Right cardiac atrium (tissue), 5 donors: ENCODE data around the gene MYZAP. TPM values are rescaled to one million over a fixed set of nuclear protein-coding genes. Genes with fewer than 3 reads are reported as not detected.
A peak's percentile ranks its signal among the peaks of the same experiment; 100 is the strongest.
"Not testable (repeated sequence)": the region's sequence is repeated elsewhere in the genome, so short reads cannot be mapped to it uniquely, and the experiment has no call there.

Experiments
- ATAC-seq, 2 donors: fragments of 200-7000 bp; cut with Tn5 transposase; one replicate each; pipeline versions ENCODE4 v1.8.0 to v1.9.1; 2020; ENCODE audit warnings: moderate library complexity in 2 of 2, mild to moderate bottlenecking in 1 of 2
- DNase-seq, 3 donors: peaks; one replicate each; pipeline ENCODE4 v3.0.0-alpha.2; 2020
- H3K27ac ChIP-seq: one replicate; pipeline ENCODE4 v1.5.1; 2013; ENCODE audit warnings: mild to moderate bottlenecking, low read length, control low read depth, moderate library complexity
- H3K27me3 ChIP-seq: one replicate; pipeline ENCODE4 v1.6.1; 2013; ENCODE audit not compliant: control insufficient read depth, insufficient read depth
- H3K4me1 ChIP-seq: one replicate; pipeline ENCODE4 v1.6.1; 2013; ENCODE audit warnings: low read length; ENCODE audit not compliant: control insufficient read depth, insufficient read depth
- H3K4me3 ChIP-seq: one replicate; pipeline ENCODE4 v1.5.1; 2013; ENCODE audit warnings: low read length, control low read depth
- H3K9me3 ChIP-seq: one replicate; pipeline ENCODE4 v1.6.1; 2013; ENCODE audit warnings: low read length; ENCODE audit not compliant: control insufficient read depth
- WGBS: extraction: QIAGEN DNeasy Blood & Tissue Kit; methylation state at CpG from one replicate; pipeline ENCODE4 v1.1.7; 2013; 5-methylcytosine and 5-hydroxymethylcytosine counted together
- intact Hi-C, 4 donors: fragments of 100-400 bp; cut with DNase I; formaldehyde crosslinking; loops; one replicate each; pipeline versions ENCODE4 v1.11.0 to v1.14.0; 2022 to 2023
- polyA plus RNA-seq: library from polyadenylated mRNA; stranded (reverse); fragments of 200-250 nt; gene quantifications from one replicate; pipeline ENCODE4 v1.2.3, GENCODE V29; 2013
- total RNA-seq, 4 donors: library from RNA; stranded (reverse); fragmentation: NEBNext Ultra II Directional; extraction: Animal tissue kit (Norgen Biotek cat#: 25700); gene quantifications; one replicate each; pipeline ENCODE4 v1.2.1, GENCODE V29; 2021
- donor health status: healthy with polysubstance abuse.
- donor health status: DM: no; HTN: yes; CAD: no.
- donor health status: DM: no; HTN: no; CAD: no.
- donor health status: DM: no; HTN: yes; CAD: no; lungs with severe emphysema.
- donor health status: DM: yes; HTN: yes; CAD: no.

The MYZAP gene
- total and polyA plus RNA-seq, 5 donors, result 557 to 764 (median 620) TPM

DNA sequence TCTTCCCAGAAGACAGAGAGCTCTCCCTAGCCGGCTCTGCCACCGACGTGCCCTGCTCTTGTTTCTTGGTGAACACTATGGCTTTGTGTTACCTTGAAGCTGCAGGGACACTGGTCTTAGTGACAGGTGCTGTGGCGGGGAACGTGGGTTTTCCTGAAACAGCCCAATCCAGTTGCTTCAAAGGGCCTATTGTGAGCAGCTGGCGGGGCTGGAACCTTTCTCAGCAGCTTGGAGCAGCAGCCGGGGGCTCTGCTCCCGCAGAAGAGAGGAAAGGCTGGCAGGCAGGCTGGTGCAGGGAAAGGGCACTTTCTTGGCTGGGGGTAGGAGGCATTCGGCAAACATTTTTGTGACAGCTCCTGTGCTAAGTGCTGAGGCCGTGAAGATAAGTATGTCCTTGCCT, 12.8 kb downstream of the MYZAP start:
- H3K9me3 ChIP-seq, result no peaks in the 10 kb centered on the region
- H3K4me1 ChIP-seq, result peaks cover 11% of the 10 kb centered on the region
- H3K4me3 ChIP-seq, result no peak overlapping the region
- peak overlapping the region; percentile 93 for H3K27ac ChIP-seq
- DNase-seq (peak; percentile 44 to 70 (median 66)), ATAC-seq (peak; percentile 53 to 56)
- intact Hi-C loops, result no loop called here
- WGBS, result 75% methylated on average over 10 of the region's 10 CpGs
- no peaks in the 10 kb centered on the region for H3K27me3 ChIP-seq

GRCh38 chr15:57605491-57605890, 13.8 kb downstream of the MYZAP start:
- ATAC-seq (no peak), DNase-seq (no peak)
- H3K4me3 ChIP-seq, result no peak overlapping the region
- H3K9me3 ChIP-seq, result no peaks in the 10 kb centered on the region
- WGBS, result 65% methylated on average over 1 of the region's 1 CpG
- H3K4me1 ChIP-seq, result peaks cover 11% of the 10 kb centered on the region
- peak overlapping the region; percentile 67 for H3K27ac ChIP-seq
- intact Hi-C loops, result no loop called here
- no peaks in the 10 kb centered on the region for H3K27me3 ChIP-seq

- H3K4me1 ChIP-seq, result peaks cover 11% of the 10 kb centered on the region
Observed at GRCh38 chr15:57606048-57606447, 14.3 kb downstream of the MYZAP start.

DNA sequence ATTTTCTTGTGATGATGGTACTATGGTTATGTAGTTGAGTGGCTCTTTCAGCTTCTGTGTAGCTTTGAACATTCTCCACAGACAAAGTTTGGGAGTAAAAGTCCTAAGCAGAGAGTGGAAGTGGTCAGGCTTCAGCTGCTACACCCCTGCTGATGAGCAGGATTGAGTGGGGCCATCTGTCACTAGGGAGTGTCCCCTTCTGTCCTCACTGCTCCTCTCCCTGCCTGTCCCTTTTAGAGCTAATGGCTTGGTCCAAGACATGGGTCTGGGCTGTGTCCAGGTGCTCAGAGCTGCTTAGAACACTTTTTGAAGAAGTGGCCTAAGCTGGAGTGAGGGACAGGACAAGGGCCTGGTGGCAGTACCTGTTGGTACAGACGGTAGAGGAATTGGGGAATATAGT, 15.1 kb downstream of the MYZAP start:
- WGBS, result 61% methylated on average over 1 of the region's 1 CpG
- intact Hi-C loops, result no loop called here
- peak overlapping the region; percentile 85 for H3K27ac ChIP-seq
- H3K9me3 ChIP-seq, result no peaks in the 10 kb centered on the region
- H3K4me3 ChIP-seq, result no peak overlapping the region
- H3K4me1 ChIP-seq, result peaks cover 11% of the 10 kb centered on the region
- ATAC-seq, result no peak
- no peaks in the 10 kb centered on the region for H3K27me3 ChIP-seq
- no peak for DNase-seq

More at GRCh38 chr15:57606048-57606447, 14.3 kb downstream of the MYZAP start:
- no peak overlapping the region for H3K4me3 ChIP-seq
- ATAC-seq (no peak), DNase-seq (no peak)
- no peaks in the 10 kb centered on the region for H3K27me3 ChIP-seq
- intact Hi-C loops, result no loop called here
- H3K9me3 ChIP-seq, result no peaks in the 10 kb centered on the region
- peak overlapping the region; percentile 68 for H3K27ac ChIP-seq
- WGBS, result 78% methylated on average over 2 of the region's 2 CpGs

GRCh38 chr15:57607570-57608000, 15.9 kb downstream of the MYZAP start:
- DNase-seq (peak in 2 of 3 donors; percentile 55 to 61), ATAC-seq (peak; percentile 35 to 74)
- WGBS, result 62% methylated on average over 3 of the region's 3 CpGs
- Histone ChIP-seq H3K9me3 (no peaks in the 10 kb centered on the region), H3K4me3 (no peak overlapping the region), H3K27ac (peak overlapping the region; percentile 85), H3K27me3 (no peaks in the 10 kb centered on the region), H3K4me1 (peaks cover 11% of the 10 kb centered on the region)
- intact Hi-C loops, result no loop called here

DNA sequence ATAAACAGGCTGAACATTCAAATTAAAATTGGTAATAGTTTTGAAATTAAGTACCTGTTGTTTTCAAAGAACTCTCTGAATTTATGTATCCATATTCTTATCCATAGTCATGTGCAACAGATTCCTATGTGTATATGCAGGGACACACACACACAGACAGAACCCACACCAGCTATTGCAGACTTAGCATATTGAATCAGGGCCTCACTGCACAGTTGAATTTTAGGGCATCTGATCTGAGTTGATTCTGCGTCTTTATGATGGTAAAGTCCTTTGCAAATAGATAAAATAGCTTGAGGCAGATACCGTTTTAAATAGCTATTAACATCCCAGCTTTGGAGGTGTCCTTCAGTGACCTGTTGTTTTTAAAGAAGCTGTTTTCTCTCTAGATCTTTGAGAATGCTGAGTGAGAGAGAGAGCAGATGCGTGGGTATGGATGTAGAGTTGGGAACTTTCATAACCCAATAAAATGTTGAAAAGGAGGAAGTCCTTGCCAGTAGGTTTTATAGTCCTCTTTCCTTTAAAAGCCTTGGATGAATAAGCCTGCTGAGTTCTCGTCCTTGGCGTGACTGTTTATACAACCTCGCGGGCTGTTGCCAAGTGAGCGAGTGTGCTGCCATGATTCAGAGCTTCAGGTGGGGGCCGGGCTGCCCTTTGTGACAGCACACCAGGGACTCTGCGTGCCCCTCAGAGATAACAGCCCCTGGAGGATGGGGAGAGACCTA, 18.3 kb downstream of the MYZAP start:
- 58% methylated on average over 10 of the region's 10 CpGs for WGBS
- no peaks in the 10 kb centered on the region for H3K27me3 ChIP-seq
- H3K4me1 ChIP-seq, result peaks cover 13% of the 10 kb centered on the region
- H3K27ac ChIP-seq, result peak overlapping the region; percentile 90
- ATAC-seq, result peak; percentile 76 to 83
- no peak overlapping the region for H3K4me3 ChIP-seq
- no peaks in the 10 kb centered on the region for H3K9me3 ChIP-seq
- DNase-seq, result peak; percentile 65 to 87 (median 80)
- intact Hi-C loops, result loop anchor here in 2 of 4 donors (5.0 to 10.0 kb wide), 2 partner anchors 45 to 48 kb away; no protein-coding TSS in a partner anchor

DNA sequence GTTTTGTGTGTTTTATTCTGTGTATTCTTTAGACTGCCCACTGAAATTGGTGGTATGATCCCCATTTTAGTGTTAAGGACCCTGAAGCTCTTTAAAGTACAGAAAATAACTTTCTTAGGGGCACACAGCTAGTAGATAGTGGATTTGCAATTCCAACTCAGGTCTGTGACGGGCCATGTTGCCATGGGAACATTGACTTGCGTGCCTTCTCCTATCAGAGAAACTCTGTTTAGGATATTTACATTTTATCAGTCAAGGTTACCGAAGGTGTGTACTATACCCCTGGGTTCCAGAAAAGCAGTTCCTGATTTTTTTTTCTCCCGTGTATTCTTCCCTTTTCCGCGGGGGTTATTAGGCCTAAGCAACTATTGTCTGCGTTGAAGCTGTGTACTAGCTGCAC, 19.4 kb downstream of the MYZAP start:
- H3K27ac ChIP-seq, result peak overlapping the region; percentile 37
- ATAC-seq, result no peak

DNA sequence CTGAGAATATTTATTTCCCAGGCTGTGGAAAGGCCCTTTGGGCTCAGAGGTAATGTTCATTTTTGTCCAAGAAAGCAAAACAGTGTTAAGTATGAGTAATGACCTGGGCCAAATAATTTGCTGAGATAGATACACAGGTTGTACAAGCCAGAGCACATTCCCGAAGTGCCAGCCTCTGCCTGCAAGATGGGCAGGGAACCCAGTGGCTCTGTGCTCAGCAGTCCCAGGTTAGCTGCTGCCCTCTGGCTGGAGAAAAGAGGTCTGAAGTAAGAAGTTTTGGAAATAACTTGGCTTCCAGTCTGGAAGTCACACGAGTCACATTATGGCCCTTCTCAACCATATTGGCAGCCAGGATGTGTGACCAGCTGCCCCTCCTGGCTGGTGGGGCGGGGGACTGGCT, 20.2 kb downstream of the MYZAP start:
- DNase-seq, result peak in 2 of 3 donors; percentile 63 to 76
- ATAC-seq, result peak; percentile 42 to 61
- peaks cover 11% of the 10 kb centered on the region for H3K4me1 ChIP-seq
- H3K27ac ChIP-seq, result peak overlapping the region; percentile 74
- no peaks in the 10 kb centered on the region for H3K27me3 ChIP-seq
- H3K4me3 ChIP-seq, result no peak overlapping the region
- WGBS, result 30% methylated on average over 3 of the region's 3 CpGs
- intact Hi-C loops, result loop anchor here in 2 of 4 donors (5.0 to 10.0 kb wide), 2 partner anchors 47 to 50 kb away; no protein-coding TSS in a partner anchor
- no peaks in the 10 kb centered on the region for H3K9me3 ChIP-seq

More for the DNA sequence above, 19.4 kb downstream of the MYZAP start:
- DNase-seq, result no peak
- Histone ChIP-seq H3K9me3 (no peaks in the 10 kb centered on the region), H3K4me3 (no peak overlapping the region), H3K4me1 (peaks cover 13% of the 10 kb centered on the region), H3K27me3 (no peaks in the 10 kb centered on the region)
- 72% methylated on average over 7 of the region's 7 CpGs for WGBS
- intact Hi-C loops, result loop anchor here in 2 of 4 donors (5.0 to 10.0 kb wide), 2 partner anchors 46 to 49 kb away; no protein-coding TSS in a partner anchor

- ATAC-seq, result no peak
- no peaks in the 10 kb centered on the region for H3K27me3 ChIP-seq
- H3K4me3 ChIP-seq, result no peak overlapping the region
- no peaks in the 10 kb centered on the region for H3K9me3 ChIP-seq
- peaks cover 5% of the 10 kb centered on the region for H3K4me1 ChIP-seq
- 73% methylated on average over 7 of the region's 7 CpGs for whole genome bisulfite sequencing
- intact Hi-C loops, result loop anchor here in 2 of 4 donors (5.0 to 10.0 kb wide), 2 partner anchors 49 to 52 kb away; no protein-coding TSS in a partner anchor
- peak overlapping the region; percentile 53 for H3K27ac ChIP-seq
- no peak for DNase-seq
Observed at GRCh38 chr15:57614241-57614640, 22.5 kb downstream of the MYZAP start.

DNA sequence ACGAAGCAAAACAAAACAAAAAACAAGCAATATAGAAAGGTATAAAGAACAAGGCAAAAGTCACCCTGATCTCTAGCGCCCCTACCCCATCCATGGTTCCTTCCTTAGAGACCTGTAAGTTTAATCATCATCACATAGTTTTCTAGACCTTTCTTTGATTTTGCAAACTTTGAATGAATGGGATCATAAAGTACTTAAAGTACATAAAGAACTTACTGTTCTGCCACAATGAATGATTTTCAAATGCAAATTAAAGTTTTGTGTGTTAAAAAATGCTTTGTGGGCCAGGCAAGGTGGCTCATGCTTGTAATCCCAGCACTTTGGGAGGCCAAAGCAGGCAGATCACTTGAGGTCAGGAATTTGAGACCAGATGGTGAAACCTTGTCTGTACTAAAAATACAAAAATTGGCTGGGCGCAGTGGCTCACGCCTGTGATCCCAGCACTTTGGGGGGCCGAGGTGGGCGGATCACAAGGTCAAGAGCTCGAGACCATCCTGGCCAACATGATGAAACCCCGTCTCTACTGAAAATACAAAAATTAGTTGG, 24.3 kb downstream of the MYZAP start:
- H3K9me3 ChIP-seq, H3K27ac ChIP-seq, H3K4me3 ChIP-seq, H3K27me3 ChIP-seq, ATAC-seq, DNase-seq, H3K4me1 ChIP-seq: not testable (repeated sequence)
- intact Hi-C loops, result loop anchor here in 1 of 4 donors (10.0 kb wide), 1 partner anchor 51 kb away; no protein-coding TSS in a partner anchor
- WGBS, result 74% methylated on average over 8 of the region's 8 CpGs

DNA sequence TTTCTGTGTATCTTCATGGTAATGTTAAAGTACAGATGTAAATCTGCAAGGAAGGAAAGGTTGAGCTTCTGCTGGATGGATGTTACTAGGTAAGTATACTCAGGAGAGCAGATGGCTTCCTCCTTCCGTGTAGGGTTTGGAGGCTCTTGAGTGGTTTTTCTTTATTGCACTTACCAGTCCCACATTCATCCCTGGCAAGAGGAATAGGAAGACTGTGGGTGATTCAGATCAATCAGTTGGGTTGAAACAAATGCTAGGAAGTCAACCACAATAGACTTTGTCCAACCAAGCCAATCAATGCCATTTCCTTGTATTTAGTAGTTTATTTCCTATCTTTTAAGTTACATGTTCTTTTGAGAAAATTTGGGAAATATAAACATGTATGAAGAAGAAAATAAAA, 26.6 kb downstream of the MYZAP start:
- Histone ChIP-seq H3K27me3 (no peaks in the 10 kb centered on the region), H3K27ac (no peak overlapping the region), H3K9me3 (no peaks in the 10 kb centered on the region), H3K4me1 (peaks cover 8% of the 10 kb centered on the region), H3K4me3 (no peak overlapping the region)
- intact Hi-C loops, result loop anchor here in 1 of 4 donors (10.0 kb wide), 1 partner anchor 54 kb away; no protein-coding TSS in a partner anchor
- DNase-seq (no peak), ATAC-seq (no peak)
- WGBS, result 83% methylated on average over 1 of the region's 1 CpG
